Activated CD4-positive, alpha-beta T cell treated with anti-CD3 and anti-CD28 coated beads, Interleukin-2, Interleukin-6, amounts not matched to agents 100 ng/mL and 50 ng/mL, durations not matched to agents 16 hours and 8 hours (primary cell): ENCODE measurements around the gene ZNF565.
"Not testable (repeated sequence)": the region's sequence is repeated elsewhere in the genome, so short reads cannot be mapped to it uniquely, and the experiment has no call there.

ENCODE experiments used
- DNase-seq: peaks from one replicate; pipeline ENCODE4 v3.0.0-alpha.2; 2020

ZNF565 gene

DNA sequence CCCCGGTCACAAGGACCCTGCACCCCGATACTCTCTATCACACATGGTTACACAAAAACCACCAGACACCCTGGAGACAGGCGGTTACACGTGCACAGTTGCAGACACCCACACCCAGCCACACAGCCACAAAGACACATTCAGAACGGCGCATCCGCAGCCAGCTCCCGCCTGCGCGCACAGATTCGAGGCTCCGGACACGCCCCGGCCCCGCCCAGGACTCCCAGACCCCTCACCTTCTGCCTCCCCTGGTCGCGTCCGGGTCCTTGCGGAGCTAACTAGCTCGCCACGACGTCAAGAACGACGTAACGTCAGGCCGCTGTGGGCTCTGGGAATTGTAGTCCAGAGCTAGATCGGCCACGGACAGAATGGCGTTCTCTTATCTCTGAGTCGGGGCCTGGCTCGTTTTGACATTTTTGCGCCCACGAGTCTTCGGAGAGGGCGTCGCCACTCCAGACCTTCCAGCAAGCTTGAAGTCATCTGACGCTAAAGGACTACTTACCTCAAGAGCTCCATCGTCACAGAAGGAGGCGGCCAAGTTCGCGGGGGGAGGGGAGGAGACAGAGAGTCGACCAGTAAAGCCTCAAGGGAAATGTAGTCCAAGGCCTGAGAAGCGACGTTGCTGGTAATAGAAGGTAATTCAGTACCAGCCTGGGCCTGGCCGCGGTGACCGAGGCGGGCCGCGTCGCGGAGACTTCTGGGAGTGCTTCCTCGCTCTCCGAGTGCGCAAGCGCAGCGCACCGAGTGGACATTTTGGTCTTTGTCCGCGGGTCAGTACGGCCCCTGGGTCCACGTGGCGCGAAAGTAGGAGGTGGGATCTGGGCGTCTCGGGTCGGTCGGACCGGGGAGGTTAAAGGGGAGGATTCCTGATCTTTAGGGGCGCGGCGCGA lies at the start of gene ZNF565, which contains the start of gene ZNF146:
Gene ZNF565 (minus strand): TSS at position 280 of the 890 bp plus-strand sequence. CDS start 12,680 bp downstream, outside the sequence.
Gene ZNF146 (plus strand): TSS at position 721 of the 890 bp plus-strand sequence. CDS start 21,335 bp downstream, outside the sequence.
- DNase-seq, result peak; percentile 98

DNA sequence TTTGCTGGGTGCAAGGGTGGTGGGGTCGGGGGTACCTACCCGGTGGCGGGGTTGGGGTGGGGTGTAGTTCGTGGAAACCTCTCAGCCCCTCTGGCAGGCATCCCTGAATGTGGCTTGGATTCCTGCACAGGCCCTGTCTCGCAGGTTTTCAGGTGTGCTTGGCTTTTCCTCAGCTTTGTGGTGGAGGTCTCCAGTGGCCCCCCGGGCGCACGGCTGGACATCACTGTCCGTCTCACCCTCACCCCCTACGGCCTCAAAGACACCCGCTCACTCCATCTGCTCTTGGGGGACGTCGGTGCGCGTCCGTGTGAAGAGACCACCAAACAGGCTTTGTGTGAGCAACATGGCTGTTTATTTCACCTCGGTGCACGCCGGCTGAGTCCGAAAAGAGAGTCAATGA lies 44.7 kb upstream of the ZNF565 start:
- no peak for DNase-seq

GRCh38 chr19:36258028-36258875 lies 43.8 kb upstream of the ZNF565 start:
- DNase-seq, result no peak

DNA sequence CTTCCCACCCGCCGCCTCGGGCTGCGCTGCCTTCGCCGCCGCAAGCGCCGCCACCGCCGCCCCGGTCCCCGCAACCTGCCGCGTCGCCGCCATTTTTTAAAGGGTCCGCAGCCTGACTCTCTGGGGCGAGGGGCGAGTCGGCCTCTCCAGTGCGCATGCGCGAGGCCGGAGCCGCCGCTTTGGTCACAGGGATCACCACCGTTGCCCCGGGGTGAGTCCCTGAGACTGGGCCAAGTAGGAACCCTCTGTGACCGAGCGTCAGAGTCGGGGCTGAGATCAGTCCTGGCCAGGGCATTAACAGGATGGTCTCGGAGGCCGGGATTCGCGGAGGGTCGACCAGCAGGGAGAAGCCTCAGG lies 43.0 kb upstream of the ZNF565 start:
- no peak for DNase-seq

DNA sequence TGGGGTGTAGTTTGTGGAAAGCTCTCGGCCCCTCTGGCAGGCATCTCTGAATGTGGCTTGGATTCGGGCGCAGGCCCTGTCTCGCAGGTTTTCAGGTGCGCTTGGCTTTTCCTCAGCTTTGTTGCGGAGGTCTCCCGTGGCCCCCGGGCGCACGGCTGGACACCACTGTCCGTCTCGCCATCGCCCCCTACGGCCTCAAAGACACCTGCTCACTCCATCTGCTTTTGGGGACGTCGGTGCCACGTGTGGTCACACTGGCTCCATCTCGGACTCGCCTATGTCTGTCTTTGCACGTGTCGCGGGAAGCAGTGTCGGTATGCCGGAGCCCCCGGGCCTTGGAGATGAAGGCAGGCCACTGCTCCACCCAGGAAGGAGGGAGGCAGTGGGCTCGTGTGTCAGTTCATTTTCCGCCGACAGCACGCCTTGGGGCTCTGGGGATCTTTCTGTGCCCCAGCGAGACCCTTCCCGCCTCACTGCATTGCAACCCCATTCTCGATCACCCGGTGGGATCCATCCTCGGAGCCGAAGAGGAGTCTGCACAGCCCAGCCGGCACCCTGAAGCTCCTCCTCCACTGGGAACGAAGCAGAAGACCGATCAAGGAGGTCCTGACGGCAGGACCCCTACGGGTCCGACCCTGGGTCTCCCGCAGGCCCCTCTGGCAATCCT lies 42.5 kb upstream of the ZNF565 start:
- DNase-seq, result no peak

- DNase-seq, result no peak
These were observed 41.6 kb upstream of the ZNF565 start for GRCh38 chr19:36256064-36256463.

- no peak for DNase-seq
These were observed 40.9 kb upstream of the ZNF565 start for GRCh38 chr19:36255316-36255715.

DNA sequence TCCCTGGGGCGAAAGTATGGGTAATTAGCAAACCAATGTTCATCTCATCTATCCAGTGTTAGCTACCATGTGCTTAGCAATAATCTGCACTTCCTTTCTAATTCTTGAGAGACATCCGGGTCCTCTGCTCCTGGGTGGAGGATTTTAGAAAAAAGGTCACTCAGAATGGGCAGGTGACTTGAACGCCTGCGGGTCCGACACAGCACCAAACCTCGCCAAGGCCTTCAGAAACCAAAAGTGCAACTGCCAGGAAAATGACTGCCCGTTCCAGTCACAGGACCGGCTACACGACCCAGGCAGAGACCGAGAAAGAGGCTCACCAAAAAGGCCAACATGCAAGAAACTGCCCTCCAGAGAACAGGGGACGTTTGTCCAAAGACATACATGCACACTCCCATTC lies 40.4 kb upstream of the ZNF565 start:
- DNase-seq, result no peak

GRCh38 chr19:36252047-36252446 lies 37.6 kb upstream of the ZNF565 start:
- no peak for DNase-seq

DNA sequence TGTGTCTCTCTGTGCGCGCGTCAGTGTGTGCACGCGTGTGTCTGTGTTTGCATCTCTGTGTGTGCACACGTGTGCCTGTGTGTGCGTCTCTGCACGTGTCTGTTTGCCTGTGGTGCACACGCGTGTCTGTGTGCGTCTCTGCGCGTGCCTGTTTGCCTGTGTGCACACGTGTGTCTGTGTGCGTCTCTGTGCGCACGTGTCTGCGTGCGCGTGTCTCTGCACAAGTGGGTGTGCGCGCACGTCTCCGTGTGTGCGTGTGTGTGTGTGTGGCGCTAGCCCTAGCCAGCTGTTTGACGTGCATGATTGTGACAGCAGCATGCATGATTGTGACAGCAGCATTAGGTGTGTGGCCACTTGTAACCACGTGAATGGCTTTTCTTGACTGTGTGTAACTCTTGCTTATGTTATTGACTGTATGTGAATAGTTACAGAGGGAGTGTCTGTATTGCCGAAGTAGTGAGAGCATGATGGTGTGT lies 31.6 kb upstream of the ZNF565 start:
- no peak for DNase-seq

- DNase-seq, result no peak
These were observed 30.9 kb upstream of the ZNF565 start for GRCh38 chr19:36245210-36246005.

- DNase-seq, result no peak
These were observed 29.6 kb upstream of the ZNF565 start for GRCh38 chr19:36244066-36244465.

DNA sequence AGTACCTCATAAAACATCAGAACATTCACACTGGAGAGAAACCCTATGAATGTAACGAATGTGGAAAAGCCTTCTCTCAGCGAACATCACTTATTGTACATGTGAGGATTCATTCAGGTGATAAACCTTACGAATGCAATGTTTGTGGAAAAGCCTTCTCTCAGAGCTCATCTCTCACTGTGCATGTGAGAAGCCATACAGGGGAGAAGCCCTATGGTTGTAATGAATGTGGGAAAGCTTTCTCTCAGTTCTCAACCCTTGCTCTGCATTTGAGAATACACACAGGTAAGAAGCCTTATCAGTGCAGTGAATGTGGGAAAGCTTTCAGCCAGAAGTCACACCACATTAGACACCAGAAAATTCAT lies 22.5 kb upstream of the ZNF565 start:
- DNase-seq, result no peak

DNA sequence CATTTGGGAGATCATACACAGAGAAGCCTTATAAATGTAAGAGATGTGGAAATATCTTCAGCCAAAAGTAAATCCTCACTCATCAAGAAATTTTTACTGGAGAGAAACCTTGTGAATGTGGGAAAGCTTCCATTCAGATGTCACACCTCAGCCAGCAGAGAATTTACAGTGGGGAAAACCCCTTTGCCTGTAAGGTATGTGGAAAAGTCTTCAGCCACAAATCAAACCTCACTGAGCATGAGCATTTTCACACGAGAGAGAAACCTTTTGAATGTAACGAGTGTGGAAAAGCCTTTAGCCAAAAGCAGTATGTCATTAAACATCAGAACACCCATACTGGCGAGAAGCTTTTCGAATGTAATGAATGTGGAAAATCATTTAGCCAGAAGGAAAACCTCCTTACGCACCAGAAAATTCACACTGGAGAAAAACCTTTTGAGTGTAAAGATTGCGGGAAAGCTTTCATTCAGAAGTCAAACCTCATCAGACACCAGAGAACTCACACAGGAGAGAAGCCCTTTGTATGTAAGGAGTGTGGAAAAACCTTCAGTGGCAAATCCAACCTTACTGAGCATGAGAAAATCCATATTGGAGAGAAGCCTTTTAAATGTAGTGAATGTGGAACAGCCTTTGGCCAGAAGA lies 22.0 kb upstream of the ZNF565 start:
- no peak for DNase-seq

DNA sequence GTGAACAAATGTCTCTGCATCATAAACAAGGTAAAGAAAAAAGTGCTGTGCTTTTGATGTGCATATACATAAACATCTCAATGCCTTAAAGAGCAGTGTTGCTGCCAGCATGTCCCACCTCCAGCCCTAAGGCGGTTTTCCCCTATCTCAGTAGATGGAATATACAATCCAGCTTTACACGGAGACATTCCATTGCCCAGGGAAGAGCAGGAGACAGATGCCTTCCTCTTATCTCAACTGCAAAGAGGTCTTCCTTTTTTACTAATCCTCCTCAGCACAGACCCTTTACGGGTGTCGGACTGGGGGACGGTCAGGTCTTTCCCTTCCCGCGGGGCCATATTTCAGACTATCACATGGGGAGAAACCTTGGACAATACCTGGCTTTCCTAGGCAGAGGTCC lies 19.2 kb upstream of the ZNF565 start:
- DNase-seq, result not testable (repeated sequence)

- DNase-seq, result no peak
These were observed 10.9 kb upstream of the ZNF565 start for GRCh38 chr19:36225219-36225892.

GRCh38 chr19:36222503-36222902 lies 8.0 kb upstream of the ZNF565 start:
- DNase-seq, result no peak

GRCh38 chr19:36221474-36221873 lies 7.0 kb upstream of the ZNF565 start:
- no peak for DNase-seq

DNA sequence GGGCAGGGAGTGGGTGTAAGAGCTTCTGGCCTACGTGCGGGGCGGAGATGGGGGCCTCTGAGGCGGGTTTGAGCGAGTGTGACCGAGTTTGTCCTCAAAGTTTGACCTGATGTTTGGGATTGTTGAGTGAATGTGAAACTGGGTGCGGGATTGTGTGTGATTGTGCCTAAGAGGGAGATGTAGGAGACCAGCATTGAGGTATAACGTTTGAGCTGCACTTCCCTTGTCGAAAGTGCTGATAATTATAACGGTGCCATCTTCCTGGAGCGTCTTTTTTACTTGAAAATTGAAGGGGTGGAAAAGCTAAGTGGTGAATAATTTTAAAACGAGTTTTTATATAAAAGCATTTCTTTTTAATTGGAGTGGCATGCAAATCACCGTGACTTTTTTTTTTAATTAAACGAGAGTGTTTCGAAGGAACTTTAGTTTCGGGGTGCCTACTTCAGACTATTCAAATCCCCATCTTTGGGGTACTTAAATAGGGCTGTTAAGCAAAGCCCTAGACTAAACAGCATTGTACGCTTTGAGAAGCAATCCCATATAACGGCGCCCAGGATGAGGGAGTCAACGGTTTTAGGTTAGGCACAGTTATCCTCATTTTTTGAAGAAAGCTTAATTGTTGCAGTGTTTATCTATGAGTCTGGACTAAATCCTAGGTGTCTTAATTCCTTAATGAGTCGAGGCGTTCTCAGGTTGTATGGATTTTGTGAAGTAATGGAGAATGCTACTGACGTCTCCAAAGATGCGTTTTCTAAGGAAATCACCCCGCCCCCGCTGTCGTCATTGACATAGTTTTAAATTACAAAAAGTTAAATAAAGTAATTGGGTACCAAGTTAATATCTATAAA lies 1.0 kb upstream of the ZNF565 start:
- DNase-seq, result peak; percentile 7

DNA sequence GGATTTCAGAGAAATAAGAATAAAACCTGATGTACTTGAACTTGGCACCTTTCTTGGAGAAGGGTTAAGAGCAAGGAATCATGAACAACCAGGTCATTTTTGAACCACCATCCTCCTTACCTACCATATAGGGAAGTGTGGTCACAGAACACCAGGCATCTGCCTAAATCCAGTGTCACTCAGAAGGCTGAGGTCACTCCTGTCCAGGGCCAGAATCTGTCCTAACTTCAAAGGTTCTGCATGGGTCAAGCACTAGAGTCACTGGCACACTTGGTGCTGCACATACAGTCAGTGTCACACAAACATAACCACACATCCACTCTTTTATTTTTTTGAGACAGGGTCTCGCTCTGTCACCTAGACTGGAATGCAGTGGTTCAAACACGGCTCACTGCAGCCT lies 1.6 kb downstream of the ZNF565 start:
- no peak for DNase-seq
